Progenitor cell of endocrine pancreas (in vitro differentiated cells): ENCODE measurements around the gene SAE1. TPM values are rescaled to one million over a fixed set of nuclear protein-coding genes. Genes with fewer than 3 reads are reported as not detected.
A peak's percentile ranks its signal among the peaks of the same experiment; 100 is the strongest.

Experiments
- DNase-seq: peaks from one replicate; pipeline ENCODE4 v3.0.0; 2021; ENCODE audit warnings: low spot score; ENCODE audit not compliant: unreplicated experiment
- H3K27ac Mint-ChIP-seq: 2 replicates; pipeline ENCODE4 v1.8.0; 2021; ENCODE audit warnings: mild to moderate bottlenecking, moderate library complexity, mixed read lengths
- H3K27me3 Mint-ChIP-seq: 2 replicates; pipeline ENCODE4 v1.8.0; 2021; ENCODE audit warnings: mixed read lengths
- H3K36me3 Mint-ChIP-seq: 2 replicates; pipeline ENCODE4 v1.8.0; 2022; ENCODE audit warnings: mixed read lengths; ENCODE audit not compliant: insufficient read depth
- H3K4me1 Mint-ChIP-seq: 2 replicates; pipeline ENCODE4 v1.8.0; 2021; ENCODE audit warnings: low read depth, mixed read lengths
- H3K4me3 Mint-ChIP-seq: 2 replicates; pipeline ENCODE4 v1.8.0; 2021; ENCODE audit warnings: low read depth, mild to moderate bottlenecking, moderate library complexity, mixed read lengths
- H3K9me3 Mint-ChIP-seq: 2 replicates; pipeline ENCODE4 v1.8.0; 2021; ENCODE audit warnings: low read depth, mixed read lengths
- CTCF ChIP-seq: fragments of 200-600 bp; sonication (generic); IDR thresholded peaks from one replicate; pipeline ENCODE4 v1.5.0; 2021; ENCODE audit warnings: antibody characterized with exemption, mild to moderate bottlenecking; ENCODE audit not compliant: unreplicated experiment
- total RNA-seq: library from RNA; stranded (reverse); gene quantifications from 2 replicates; pipeline ENCODE4 v1.2.1, GENCODE V29; 2021

The SAE1 gene
- total RNA-seq, 1 donor from 2014 or later, result 173 TPM

- Mint-ChIP-seq H3K4me3 (peak overlapping the region; percentile 61), H3K9me3 (no peaks in the 10 kb centered on the region)
Measured at GRCh38 chr19:47152205-47152604, 21.6 kb downstream of the SAE1 start.

DNA sequence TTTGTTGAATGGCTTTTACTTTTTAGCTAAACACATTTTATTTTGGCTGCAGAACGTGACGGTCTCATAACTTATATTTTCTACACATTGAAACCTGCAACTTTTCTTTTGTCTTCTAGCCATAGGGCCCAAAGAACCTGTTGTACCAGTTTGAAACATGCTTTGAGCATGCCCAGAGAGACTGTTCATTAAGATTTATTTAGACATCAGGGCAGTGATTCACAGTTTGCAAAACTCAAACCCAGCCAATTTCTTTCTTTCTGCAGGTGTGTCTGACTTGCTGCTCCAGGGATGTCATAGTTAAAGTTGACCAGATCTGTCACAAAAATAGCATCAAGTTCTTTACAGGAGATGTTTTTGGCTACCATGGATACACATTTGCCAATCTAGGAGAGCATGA lies 22.0 kb downstream of the SAE1 start:
- H3K27me3 Mint-ChIP-seq, result no peaks in the 10 kb centered on the region
- H3K27ac Mint-ChIP-seq, result peak overlapping the region; percentile 98
- no peak for DNase-seq
- no peaks in the 10 kb centered on the region for H3K9me3 Mint-ChIP-seq
- no peak for TF ChIP-seq CTCF
- H3K4me3 Mint-ChIP-seq, result peak overlapping the region; percentile 61
- H3K36me3 Mint-ChIP-seq, result peaks cover 39% of the 10 kb centered on the region
- H3K4me1 Mint-ChIP-seq, result peaks cover 61% of the 10 kb centered on the region

More at GRCh38 chr19:47152205-47152604, 21.6 kb downstream of the SAE1 start:
- Mint-ChIP-seq H3K27me3 (no peaks in the 10 kb centered on the region), H3K27ac (peak overlapping the region; percentile 98), H3K36me3 (peaks cover 39% of the 10 kb centered on the region), H3K4me1 (peaks cover 56% of the 10 kb centered on the region)
- TF ChIP-seq CTCF, result no peak
- DNase-seq, result no peak

GRCh38 chr19:47153266-47153665 lies 22.6 kb downstream of the SAE1 start:
- no peak for TF ChIP-seq CTCF
- peak overlapping the region; percentile 98 for H3K27ac Mint-ChIP-seq
- no peaks in the 10 kb centered on the region for H3K9me3 Mint-ChIP-seq
- no peak for DNase-seq
- H3K4me3 Mint-ChIP-seq, result no peak overlapping the region
- peaks cover 37% of the 10 kb centered on the region for H3K36me3 Mint-ChIP-seq
- H3K4me1 Mint-ChIP-seq, result peaks cover 65% of the 10 kb centered on the region
- H3K27me3 Mint-ChIP-seq, result no peaks in the 10 kb centered on the region

DNA sequence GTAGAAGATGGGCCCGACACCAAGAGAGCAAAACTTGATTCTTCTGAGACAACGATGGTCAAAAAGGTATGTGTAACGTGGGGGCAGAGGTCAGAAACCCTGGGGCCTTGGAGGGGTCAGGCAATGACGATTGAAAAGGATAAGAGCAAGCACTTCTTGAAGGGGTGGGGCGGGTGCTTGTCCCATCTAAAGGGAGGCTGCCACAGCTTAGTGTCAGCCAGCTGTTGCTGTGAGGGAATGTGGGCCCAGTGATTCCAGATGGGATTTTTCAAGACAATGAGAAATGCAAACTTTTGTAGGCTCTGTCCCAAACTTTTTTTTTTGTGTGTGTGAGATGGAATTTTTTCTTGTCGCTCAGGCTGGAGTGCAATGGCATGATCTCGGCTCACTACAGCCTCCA lies 24.5 kb downstream of the SAE1 start:
- H3K4me1 Mint-ChIP-seq, result peaks cover 70% of the 10 kb centered on the region

DNA sequence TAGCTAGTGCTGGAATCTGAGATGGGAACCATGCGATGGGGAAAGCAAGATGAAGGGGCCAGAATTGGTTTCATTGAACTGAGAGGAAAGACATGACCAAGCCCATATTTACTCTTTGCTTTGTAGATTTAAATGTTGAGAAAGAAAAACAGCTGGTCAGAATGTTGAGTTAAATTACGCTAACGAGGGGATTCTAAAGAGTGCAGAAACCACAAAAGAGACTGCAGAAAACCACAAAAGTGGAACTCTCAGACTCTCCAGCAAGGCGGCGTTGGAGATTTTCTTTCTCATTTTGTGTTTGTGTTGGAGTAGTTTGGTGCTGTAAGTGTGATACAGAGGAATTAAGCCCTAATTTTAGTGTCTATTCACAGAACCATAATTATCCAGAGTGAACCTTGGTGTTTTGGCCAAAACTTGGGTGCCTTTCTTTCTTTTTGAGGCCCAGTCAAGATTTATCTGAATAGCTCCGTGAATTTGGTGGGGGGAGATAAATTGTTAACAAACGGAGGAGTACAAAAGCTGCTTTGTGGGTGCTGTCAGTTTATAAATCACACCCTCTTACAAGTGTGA lies 26.3 kb downstream of the SAE1 start:
- DNase-seq, result no peak
- Mint-ChIP-seq H3K9me3 (no peaks in the 10 kb centered on the region), H3K4me3 (peak overlapping the region; percentile 12), H3K36me3 (peaks cover 33% of the 10 kb centered on the region), H3K4me1 (peaks cover 52% of the 10 kb centered on the region), H3K27ac (peak overlapping the region; percentile 96), H3K27me3 (no peaks in the 10 kb centered on the region)
- no peak for TF ChIP-seq CTCF

More for the DNA sequence above, 24.5 kb downstream of the SAE1 start:
- Mint-ChIP-seq H3K27me3 (no peaks in the 10 kb centered on the region), H3K9me3 (no peaks in the 10 kb centered on the region), H3K36me3 (peaks cover 36% of the 10 kb centered on the region), H3K27ac (peak overlapping the region; percentile 88), H3K4me3 (peak overlapping the region; percentile 3)
- no peak for TF ChIP-seq CTCF
- DNase-seq, result no peak
